NCI-H2171 (cell line): ENCODE measurements around the gene LTF.
"Not testable (repeated sequence)": the region's sequence is repeated elsewhere in the genome, so short reads cannot be mapped to it uniquely, and the experiment has no call there.

Experiments used
- DNase-seq: peaks from one replicate; lab custom pipeline; 2025; lab: John Stamatoyannopoulos, UW

LTF gene

DNA sequence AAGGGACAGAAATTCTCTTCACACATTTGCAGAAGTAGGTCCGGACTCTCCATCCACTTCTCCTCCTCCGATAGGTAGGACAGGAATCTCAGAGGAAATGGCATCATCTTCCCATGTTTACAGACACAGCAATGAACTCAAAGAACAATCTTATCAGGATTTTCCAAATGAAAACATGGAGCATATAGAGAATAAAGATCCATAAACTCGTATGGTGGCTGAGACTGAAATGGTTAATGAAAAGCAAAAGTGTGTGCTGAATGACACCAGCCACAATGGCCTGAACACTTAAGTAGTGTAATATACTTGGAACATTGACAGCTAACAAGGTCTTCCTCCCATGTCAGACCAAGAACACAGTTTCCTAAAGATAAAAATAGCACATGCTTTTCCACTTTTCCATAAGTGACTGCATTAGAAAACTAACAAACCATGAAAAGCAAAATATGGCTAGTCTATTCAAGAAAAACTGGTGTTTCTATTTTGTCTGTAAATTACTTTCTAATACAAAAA, 51.9 kb downstream of the LTF start:
- no peak for DNase-seq

DNA sequence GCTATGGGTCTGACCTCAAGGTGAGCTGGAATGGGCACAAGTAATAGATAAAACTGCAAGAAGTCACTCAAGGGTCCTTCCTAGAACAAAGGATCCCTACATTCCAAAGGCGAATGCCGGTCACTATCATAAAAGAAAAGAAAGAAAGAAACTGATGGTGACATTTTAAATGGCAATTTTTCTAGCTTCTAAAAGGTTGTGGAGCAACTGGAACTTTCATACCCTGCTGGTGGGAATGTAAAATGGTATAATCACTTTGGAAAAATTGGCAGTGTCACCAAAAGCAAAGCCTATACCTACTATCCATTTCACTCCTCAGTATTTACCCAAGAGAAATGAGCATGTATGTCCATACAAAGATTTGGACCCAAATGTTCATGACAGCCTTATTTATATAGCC, 53.4 kb downstream of the LTF start:
- no peak for DNase-seq

DNA sequence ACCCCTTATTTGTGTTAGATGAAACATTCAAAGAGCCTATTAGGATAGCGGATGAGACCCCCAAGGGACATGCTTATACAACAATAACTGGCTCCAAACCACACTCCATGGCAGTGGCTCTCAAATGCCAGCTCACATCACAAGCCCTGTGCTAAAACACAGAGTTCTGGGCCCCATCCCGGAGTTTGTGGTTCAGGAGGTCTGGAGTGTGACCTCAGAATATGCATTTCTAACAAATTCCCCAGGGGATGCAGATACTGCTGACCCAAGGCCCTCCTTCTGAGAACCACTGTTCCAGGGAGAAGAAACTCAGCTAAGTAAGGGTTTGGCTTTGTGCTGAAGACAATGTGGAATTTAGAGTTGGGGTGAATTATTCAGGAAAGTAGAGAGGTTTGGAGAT, 54.0 kb downstream of the LTF start:
- no peak for DNase-seq

DNA sequence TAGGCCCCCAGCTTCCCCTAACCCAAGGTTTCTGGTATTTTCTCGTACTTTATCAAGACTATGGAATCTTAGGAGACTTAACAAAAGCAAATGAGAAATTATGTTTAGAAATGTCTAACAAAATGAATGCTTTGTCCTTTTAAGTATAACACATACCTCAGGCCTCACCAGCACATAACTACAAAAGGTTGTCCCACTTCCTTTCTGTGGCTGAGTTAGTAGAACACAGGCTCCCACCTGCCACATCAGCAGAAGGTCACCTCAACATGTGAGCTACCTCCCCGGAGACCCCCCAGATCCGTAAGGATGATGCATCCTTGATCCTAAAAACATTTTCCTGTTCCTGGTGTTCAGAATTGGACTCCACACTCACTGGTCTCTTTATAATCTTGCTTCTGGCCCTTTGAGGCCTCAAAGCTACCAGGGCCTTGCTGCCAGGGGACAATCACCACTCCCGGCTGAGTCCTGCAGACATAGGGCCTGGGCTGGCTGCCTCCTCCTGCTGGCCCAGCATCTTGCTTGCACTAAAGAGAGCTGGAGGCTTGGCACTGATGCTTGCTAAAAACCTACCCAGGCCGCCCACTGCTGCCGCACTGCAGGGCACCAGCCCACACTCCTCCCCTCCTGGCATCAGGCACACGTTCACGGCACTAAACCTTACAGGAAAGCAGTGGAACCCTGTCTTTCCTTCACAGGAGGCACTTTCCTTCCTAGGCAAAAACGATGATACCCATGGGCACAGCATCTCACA, 54.8 kb downstream of the LTF start:
- no peak for DNase-seq

DNA sequence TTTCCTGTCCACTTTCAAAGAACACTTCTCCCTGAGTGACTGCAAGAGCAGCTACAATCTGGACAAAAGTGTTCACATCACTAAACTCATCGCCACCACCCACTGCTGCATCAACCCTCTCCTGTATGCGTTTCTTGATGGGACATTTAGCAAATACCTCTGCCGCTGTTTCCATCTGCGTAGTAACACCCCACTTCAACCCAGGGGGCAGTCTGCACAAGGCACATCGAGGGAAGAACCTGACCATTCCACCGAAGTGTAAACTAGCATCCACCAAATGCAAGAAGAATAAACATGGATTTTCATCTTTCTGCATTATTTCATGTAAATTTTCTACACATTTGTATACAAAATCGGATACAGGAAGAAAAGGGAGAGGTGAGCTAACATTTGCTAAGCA, 55.9 kb downstream of the LTF start:
- DNase-seq, result no peak

DNA sequence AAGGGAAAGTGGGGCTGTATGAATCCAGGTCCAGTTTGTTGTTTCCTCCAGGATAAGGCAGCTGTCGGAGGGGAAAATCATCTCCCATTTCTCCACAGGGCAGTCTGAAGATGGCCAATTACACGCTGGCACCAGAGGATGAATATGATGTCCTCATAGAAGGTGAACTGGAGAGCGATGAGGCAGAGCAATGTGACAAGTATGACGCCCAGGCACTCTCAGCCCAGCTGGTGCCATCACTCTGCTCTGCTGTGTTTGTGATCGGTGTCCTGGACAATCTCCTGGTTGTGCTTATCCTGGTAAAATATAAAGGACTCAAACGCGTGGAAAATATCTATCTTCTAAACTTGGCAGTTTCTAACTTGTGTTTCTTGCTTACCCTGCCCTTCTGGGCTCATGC, 56.7 kb downstream of the LTF start:
- DNase-seq, result no peak

DNA sequence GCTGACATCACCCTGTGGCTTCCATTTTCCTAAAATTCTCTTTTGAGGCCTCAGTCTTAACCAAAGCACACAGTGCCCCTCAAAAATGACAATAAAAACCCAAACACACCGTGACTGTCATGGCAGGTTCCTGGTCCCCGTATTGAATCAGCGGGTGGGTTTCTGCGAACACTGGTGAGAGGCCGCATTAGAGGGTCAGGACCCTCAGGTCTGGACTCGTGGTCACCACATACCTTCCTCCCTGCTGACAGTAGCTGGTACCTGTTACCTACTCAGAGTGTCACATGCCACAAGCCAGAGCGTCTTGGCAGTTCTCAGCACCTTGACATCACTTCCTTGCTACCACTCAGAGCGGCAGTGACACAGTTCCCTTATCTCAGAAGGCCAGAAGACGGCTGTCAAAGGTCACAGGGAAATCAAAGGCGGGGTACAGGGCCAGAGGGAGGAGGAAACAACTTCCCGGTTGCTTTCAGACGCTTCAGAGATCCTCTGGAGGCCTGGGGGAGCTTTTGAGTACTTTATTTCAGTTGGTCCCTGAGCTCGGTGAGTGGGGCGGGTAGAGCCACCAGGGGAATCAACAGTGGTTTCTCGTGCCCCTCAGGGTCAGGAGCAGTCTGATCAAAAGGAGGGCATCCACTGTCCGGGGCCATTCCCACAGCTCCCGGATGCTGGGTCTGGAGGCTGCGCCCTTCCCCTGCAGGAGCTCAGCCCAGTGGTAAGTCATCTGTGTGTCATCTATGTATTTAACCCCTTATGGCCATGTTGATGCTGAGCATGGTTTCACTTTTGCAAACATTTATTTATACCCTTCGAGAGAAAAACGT, 57.7 kb downstream of the LTF start, which contains the start of the genes CCR5AS and CCRL2:
Gene CCR5AS (minus strand): TSS at position 279 of the 824 bp plus-strand sequence.
Gene CCRL2 (plus strand): TSS at position 472 of the 824 bp plus-strand sequence. CDS start 821 bp downstream, outside the sequence.
- no peak for DNase-seq

DNA sequence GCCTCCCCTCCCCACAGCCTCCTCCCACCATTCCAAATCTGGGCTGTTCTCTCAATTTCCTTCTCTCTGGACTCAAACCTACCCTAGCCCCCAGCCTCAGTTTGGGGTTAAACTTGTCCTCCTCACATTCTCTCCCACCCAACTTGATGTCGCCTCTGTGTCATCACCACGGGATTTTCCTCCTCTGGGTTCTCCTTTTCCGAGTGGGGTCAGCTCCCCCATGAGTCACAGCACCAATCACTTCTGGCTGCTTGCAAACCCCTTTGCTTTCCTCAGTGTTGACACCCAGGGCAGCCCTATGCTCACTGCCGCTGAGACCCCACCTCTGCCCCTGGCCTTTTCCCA, 58.3 kb downstream of the LTF start:
- no peak for DNase-seq

DNA sequence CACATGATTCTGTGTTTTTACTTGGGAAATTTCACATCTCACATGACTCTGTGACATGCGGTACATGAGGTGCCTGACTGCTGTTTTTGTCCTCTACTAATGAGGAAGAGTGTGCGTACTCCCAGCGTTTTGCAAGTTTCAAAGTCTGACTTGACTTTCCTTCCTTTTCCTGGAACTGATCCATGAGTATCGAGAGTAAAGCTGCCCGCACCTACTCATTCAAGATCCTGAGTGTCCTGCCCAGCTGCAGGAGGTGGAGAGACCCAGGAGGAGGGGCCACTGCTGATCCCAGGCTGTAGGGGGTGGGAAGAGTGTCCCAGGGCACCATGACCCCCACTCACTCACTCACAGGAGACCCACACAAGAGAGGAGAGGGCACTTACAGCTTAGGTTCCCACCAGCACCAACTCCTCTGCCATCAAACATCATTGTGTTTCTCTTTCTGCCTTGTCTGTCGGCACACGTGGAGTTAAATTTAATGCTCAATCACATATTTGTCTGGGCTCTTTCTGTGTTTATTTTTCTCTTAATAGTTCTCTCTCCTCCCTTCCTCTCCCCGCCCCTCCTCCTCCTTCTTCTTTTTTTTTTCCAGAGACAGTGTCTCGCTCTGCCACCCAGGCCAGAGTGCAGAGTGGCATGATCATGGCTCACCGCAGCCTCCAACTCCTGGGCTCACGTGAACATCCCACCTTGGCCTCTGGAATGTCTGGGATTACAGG, 59.2 kb downstream of the LTF start:
- DNase-seq, result no peak

DNA sequence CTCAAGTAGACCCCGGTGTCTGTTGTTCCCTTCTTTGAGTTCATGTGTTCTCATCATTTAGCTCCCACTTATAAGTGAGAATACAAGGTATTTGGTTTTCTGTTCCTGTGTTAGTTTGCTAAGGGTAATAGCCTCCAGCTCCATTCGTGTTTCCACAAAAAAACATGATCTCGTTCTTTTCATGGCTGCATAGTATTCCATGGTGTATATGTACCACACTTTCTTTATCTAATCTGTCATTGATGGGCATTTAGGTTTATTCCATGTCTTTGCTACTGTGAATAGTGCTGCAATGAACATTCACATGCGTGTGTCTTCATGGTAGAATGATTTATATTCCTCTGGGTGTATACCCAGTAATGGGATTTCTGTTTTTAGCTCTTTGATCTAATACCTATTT, 61.8 kb downstream of the LTF start:
- not testable (repeated sequence) for DNase-seq

DNA sequence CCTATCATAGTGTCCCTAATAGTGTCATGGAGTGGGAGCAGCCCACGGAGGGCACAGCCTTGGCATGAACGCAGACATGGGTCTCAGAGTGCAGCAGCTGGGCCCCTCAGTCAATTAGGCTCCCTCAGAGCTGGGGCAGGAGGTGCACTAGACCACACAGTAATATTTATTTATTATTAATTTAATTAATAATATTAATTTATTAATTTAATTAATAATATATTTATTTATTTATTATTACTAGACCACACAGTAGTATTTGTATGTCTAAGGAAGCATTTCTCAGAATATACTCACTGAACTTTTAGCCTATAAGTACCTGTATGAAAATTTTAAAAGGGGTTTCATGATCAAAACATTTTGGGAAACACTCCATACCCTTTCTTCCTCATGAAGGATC, 63.1 kb downstream of the LTF start:
- DNase-seq, result no peak

DNA sequence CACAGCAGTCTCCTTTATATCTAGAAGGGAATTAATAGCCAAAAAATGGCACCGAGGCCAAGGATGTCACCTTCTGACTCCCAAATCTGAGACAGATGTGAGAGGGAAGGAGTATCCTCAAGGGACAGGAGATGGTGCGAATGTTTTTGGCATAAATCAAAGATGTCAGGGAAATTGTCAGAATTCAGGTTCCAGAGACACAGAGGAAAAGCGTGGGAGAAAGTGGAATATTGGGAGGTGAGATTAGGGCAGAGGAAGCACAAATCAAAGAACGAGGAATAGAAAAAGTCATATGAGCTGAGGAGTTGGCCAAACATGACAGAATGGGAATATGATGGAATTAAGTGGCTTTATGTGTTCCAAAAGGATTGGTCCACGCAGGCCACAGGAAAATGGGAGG, 63.9 kb downstream of the LTF start:
- DNase-seq, result no peak

DNA sequence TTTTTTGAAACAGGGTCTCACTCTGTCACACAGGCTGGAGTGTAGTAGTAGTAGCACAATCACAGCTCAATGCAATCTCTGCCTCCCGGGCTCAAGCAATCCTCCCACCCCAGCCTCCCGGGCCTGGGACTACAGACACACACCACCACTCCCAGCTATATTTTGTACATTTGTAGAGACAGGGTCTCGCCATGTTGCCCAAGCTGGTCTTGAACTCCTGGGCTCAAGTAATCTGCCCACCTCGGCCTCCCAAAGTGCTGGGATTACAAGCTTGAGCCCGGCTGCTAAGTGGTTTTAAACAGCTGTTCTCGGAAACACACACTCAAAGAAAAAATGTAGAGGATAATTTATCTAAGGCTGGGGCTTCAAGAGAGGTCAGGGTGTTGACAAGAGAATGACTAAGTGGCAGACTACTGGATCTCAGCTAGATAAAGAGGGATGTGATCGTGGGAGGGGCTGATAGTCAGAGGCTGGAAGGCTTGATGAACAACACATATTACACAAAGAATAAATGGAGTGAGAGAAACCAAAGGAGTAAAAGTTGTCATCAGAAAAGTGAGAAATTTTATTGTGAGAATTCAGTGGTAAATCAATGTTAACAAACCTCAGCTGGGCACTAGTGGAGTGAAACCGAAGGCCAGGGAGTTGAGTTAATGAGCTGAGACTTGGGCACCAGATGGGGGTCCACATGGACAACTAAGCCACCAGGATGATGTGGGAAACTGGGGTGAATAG, 64.5 kb downstream of the LTF start:
- no peak for DNase-seq

DNA sequence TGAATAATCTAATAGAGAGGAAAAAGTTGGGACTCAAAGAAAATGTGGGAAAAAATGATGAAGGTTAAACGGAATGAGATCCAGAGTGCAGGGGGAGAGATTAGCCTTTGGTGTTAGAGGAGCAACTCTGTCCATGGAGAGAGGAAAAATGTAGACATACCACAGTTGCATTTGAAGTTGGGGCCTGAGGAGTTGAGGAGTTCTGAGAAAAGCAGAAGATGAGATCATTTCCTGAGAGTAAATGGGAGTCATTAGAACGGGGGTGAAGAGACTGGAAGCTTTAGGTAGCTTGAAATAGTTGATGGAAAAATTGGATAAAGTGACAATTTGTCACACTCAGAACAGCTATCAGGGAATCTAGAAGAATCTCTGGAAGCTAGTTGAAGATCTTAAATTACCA, 65.1 kb downstream of the LTF start:
- no peak for DNase-seq

DNA sequence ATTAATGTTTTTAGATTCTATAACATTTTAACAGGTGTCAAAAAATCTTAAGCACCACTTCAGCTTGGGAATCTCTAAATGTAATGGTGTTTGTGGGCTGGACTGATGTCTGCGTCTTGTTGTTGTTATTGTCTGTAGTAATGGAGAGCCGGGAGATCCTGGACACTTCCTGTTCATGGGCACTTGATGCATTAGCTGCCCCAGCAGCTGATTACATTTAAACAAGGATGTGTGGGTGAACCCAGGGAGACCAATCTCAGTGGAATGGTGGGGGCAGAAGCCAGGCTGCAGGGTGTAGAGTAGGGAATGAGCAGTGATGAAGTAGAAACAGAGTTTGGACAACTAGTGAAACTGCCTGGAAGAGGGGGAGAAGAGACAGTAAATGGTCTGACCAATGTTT, 65.6 kb downstream of the LTF start:
- no peak for DNase-seq

DNA sequence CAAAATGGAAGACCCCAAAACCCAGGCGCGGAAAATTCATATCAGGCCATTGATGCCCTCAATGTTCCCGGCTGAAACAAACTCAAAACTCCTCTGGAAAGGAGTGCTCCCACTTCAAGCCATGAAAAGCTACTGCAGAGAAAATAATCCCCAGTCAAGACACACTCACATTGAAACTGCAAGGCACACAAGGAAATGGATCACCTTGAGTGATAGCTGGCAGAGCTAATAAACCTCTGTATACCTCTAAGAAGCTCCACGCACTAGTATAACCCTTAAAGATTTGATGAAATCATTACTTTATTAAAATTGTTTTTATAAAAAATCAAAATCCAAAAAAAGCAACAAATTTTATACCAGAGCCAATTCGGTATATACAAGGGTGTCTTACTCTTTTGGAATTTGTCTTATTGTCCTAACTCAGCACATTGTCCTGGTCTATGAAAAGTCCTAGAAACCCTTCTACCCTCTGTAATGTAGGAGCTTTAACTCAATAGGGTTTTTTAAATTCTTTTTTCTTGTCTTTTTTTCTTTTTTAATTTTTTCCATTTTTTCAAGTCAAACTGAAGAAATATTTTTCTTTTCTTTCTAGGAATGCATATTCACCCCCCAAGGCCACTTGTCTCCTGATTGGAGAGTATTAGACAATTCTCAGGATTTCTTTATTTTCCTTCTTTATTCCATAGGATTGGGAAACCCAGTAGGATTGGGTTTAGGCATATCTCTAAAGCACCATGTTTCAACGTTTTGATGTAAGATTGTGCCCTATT, 66.3 kb downstream of the LTF start:
- DNase-seq, result no peak

DNA sequence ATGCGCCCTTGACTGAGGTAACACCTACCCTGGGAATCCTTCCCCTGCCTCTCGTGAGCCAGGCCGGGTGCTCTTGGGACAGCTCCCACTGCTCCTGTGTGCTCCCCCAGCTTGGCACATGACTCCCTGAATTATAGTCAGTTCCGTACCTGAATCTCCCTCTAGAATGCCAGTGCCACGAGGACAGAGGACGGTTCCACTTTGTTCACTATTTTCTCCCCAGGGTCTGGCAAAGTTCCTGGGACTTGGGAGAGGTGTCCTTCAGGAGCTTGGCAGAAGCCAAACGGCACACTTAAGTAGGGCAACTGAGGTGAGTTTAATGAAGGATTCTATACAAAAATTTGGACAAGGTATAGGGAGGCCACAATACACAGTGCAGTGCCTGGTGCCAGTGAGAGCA, 67.6 kb downstream of the LTF start:
- no peak for DNase-seq

DNA sequence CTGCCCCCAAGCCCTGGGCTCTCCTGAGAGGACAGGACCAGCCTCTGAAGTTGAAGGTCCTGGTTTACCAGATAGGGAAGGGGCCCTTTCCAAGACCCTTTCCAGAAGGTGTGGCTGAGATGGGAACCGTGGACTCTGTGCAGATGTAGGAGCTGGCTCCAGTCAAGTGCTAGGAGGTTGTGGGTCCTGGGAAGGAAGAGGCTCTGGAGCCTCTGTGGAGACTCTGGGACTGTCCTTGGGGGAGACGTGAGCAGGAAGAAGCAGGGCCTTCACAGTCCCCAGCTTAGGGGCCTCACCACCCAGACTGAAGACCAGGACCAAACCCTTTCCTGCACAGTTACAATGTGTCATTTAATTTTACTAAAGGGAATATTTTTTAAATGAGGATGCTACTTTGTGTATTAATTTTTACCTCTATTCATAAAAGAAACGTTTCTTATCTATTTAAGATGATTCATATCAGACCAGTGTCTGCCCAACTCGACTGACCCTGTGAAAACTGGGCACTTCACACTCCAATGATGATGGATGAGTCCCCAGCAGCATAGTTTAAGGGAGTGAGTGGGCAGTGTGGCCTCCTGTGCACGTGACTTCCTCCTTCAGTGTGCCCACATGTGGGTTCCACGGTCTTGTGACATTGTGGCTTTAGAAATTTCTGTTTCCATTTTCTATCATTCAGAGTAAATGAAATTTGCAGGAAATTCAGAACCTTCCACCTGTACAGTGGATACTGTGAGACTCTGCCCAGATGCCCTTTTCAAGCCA, 68.8 kb downstream of the LTF start:
- no peak for DNase-seq

DNA sequence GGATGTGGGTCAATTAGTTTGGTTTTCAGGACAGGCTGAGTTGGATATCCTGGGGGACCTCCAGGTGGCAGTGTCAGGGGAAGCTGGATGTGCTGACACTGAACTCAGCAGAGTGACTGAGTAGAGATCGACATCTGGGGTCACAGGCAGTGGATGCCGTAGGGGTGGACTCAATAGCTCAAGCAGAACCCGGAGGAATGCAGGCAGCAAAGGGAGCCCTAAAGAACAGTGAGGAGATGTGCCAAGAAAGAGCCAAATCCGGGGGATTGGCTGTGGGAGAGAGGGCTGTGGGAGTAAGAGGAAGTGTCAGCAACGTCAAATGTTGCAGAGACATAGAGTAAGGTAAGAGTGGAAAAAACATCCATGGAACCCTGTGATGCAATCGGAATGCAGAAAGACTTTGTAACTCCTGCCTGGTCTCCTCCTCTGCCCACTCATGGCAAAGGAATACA, 69.5 kb downstream of the LTF start:
- no peak for DNase-seq
